Neural progenitor cell (in vitro differentiated cells): ENCODE data around the gene PTPRCAP. TPM values are rescaled to one million over a fixed set of nuclear protein-coding genes. Genes with fewer than 3 reads are reported as not detected.

Source experiments
- DNase-seq: peaks from one replicate; pipeline ENCODE4 v3.0.0-alpha.2; 2016; ENCODE audit warnings: low spot score
- H2AFZ ChIP-seq: fragments of 200-600 bp; sonication (generic); replicated peaks from 2 replicates; pipeline ENCODE4 v1.6.1; 2016; ENCODE audit warnings: antibody characterized with exemption
- H3F3A ChIP-seq: fragments of 200-600 bp; sonication (generic); 2 replicates; pipeline ENCODE4 v1.6.1; 2016; ENCODE audit warnings: antibody characterized with exemption, low read depth
- H3K27ac ChIP-seq: fragments of 200-600 bp; sonication (generic); 2 replicates; pipeline ENCODE4 v1.5.1; 2016; ENCODE audit warnings: mild to moderate bottlenecking
- H3K27me3 ChIP-seq: fragments of 200-600 bp; sonication (generic); 2 replicates; pipeline ENCODE4 v1.6.1; 2016; ENCODE audit warnings: mild to moderate bottlenecking, moderate library complexity
- H3K36me3 ChIP-seq: fragments of 200-600 bp; sonication (generic); 2 replicates; pipeline ENCODE4 v1.5.1; 2016
- H3K4me1 ChIP-seq: fragments of 200-600 bp; sonication (generic); 2 replicates; pipeline ENCODE4 v1.6.1; 2016; ENCODE audit warnings: mixed run types
- H3K4me2 ChIP-seq: fragments of 200-600 bp; sonication (generic); 2 replicates; pipeline ENCODE4 v1.6.1; 2016
- H3K4me3 ChIP-seq: fragments of 200-600 bp; sonication (generic); 2 replicates; pipeline ENCODE4 v1.5.1; 2016
- H3K79me2 ChIP-seq: fragments of 200-600 bp; sonication (generic); 2 replicates; pipeline ENCODE4 v1.6.1; 2016; ENCODE audit warnings: low read depth
- H3K9ac ChIP-seq: fragments of 200-600 bp; sonication (generic); 2 replicates; pipeline ENCODE4 v1.6.1; 2016
- H3K9me3 ChIP-seq: fragments of 200-600 bp; sonication (generic); 2 replicates; pipeline ENCODE4 v1.5.1; 2016; ENCODE audit warnings: low read depth
- H4K20me1 ChIP-seq: fragments of 200-600 bp; sonication (generic); 2 replicates; pipeline ENCODE4 v1.6.1; 2016; ENCODE audit warnings: low read depth
- H3K27ac Mint-ChIP-seq: 3 replicates; pipeline ENCODE4 v1.8.0; 2021; ENCODE audit warnings: mixed read lengths
- H3K27me3 Mint-ChIP-seq: 2 replicates; pipeline ENCODE4 v1.8.0; 2022; ENCODE audit warnings: low read depth, mild to moderate bottlenecking, inconsistent platforms, moderate library complexity, mixed read lengths; ENCODE audit not compliant: insufficient read depth
- H3K36me3 Mint-ChIP-seq: 3 replicates; pipeline ENCODE4 v1.8.0; 2021; ENCODE audit warnings: mixed read lengths
- H3K4me1 Mint-ChIP-seq: 3 replicates; pipeline ENCODE4 v1.8.0; 2021; ENCODE audit warnings: mixed read lengths
- H3K4me3 Mint-ChIP-seq: 3 replicates; pipeline ENCODE4 v1.8.0; 2021; ENCODE audit warnings: mild to moderate bottlenecking, moderate library complexity, mixed read lengths
- H3K9me3 Mint-ChIP-seq: 3 replicates; pipeline ENCODE4 v1.8.0; 2020; ENCODE audit warnings: mixed read lengths
- CTCF ChIP-seq: fragments of 200-600 bp; sonication (generic); IDR thresholded peaks from 2 replicates; pipeline ENCODE4 v1.5.1; 2017; ENCODE audit warnings: antibody characterized with exemption, mild to moderate bottlenecking
- EZH2 ChIP-seq: fragments of 200-600 bp; sonication (generic); IDR thresholded peaks from 2 replicates; pipeline ENCODE4 v1.6.1; 2017; ENCODE audit warnings: antibody characterized with exemption, mild to moderate bottlenecking, moderate library complexity
- EZH2phosphoT487 ChIP-seq: fragments of 200-600 bp; sonication (generic); IDR thresholded peaks from 2 replicates; pipeline ENCODE4 v1.6.1; 2017; ENCODE audit warnings: antibody characterized with exemption
- total RNA-seq: library from RNA; depleted of rRNA; stranded (reverse); fragments of >200 nt; gene quantifications from 2 replicates; pipeline ENCODE4 v1.2.3, GENCODE V29; 2015; ENCODE audit warnings: low replicate concordance

PTPRCAP gene
- total RNA-seq, 1 donor from 2014 or later, result not detected

- no peaks in the 10 kb centered on the region for H3K9me3 ChIP-seq
- H3K9ac ChIP-seq, result peak overlapping the region; percentile 75
- Mint-ChIP-seq H3K4me3 (peak overlapping the region; percentile 86), H3K27ac (no peak overlapping the region), H3K4me1 (peaks cover 31% of the 10 kb centered on the region), H3K9me3 (no peaks in the 10 kb centered on the region), H3K27me3 (peaks cover 8% of the 10 kb centered on the region), H3K36me3 (peaks cover 10% of the 10 kb centered on the region)
- H2AFZ ChIP-seq, result no peak overlapping the region
- no peak overlapping the region for H3K27ac ChIP-seq
- H3K36me3 ChIP-seq, result no peaks in the 10 kb centered on the region
- TF ChIP-seq EZH2phosphoT487 (no peak), CTCF (no peak), EZH2 (no peak)
- H3K4me1 ChIP-seq, result peaks cover 13% of the 10 kb centered on the region
- no peaks in the 10 kb centered on the region for H3K27me3 ChIP-seq
- H4K20me1 ChIP-seq, result peaks cover 8% of the 10 kb centered on the region
- peaks cover 7% of the 10 kb centered on the region for H3F3A ChIP-seq
- no peak for DNase-seq
- peaks cover 16% of the 10 kb centered on the region for H3K79me2 ChIP-seq
- peak overlapping the region; percentile 95 for H3K4me2 ChIP-seq
- peak overlapping the region; percentile 87 for H3K4me3 ChIP-seq
Measured at GRCh38 chr11:67400942-67401494, 36.5 kb downstream of the PTPRCAP start.

GRCh38 chr11:67400251-67400941, 37.1 kb downstream of the PTPRCAP start:
- no peaks in the 10 kb centered on the region for H3K9me3 ChIP-seq
- no peaks in the 10 kb centered on the region for H3K36me3 ChIP-seq
- no peaks in the 10 kb centered on the region for H3K27me3 ChIP-seq
- peak overlapping the region; percentile 75 for H3K9ac ChIP-seq
- peaks cover 13% of the 10 kb centered on the region for H3K4me1 ChIP-seq
- Mint-ChIP-seq H3K4me3 (peak overlapping the region; percentile 86), H3K36me3 (peaks cover 10% of the 10 kb centered on the region), H3K4me1 (peaks cover 31% of the 10 kb centered on the region), H3K27ac (no peak overlapping the region), H3K27me3 (peaks cover 8% of the 10 kb centered on the region), H3K9me3 (no peaks in the 10 kb centered on the region)
- peaks cover 16% of the 10 kb centered on the region for H3K79me2 ChIP-seq
- H2AFZ ChIP-seq, result no peak overlapping the region
- peaks cover 8% of the 10 kb centered on the region for H3F3A ChIP-seq
- no peak for TF ChIP-seq EZH2phosphoT487
- TF ChIP-seq CTCF, result no peak
- no peak for TF ChIP-seq EZH2
- peaks cover 8% of the 10 kb centered on the region for H4K20me1 ChIP-seq
- peak overlapping the region; percentile 95 for H3K4me2 ChIP-seq
- DNase-seq, result no peak
- no peak overlapping the region for H3K27ac ChIP-seq
- peak overlapping the region; percentile 87 for H3K4me3 ChIP-seq

- H3K79me2 ChIP-seq, result peaks cover 16% of the 10 kb centered on the region
- Mint-ChIP-seq H3K27ac (no peak overlapping the region), H3K27me3 (peaks cover 4% of the 10 kb centered on the region), H3K9me3 (no peaks in the 10 kb centered on the region), H3K36me3 (peaks cover 10% of the 10 kb centered on the region), H3K4me1 (peaks cover 25% of the 10 kb centered on the region), H3K4me3 (peak overlapping the region; percentile 27)
- no peak overlapping the region for H3K27ac ChIP-seq
- H3K9me3 ChIP-seq, result no peaks in the 10 kb centered on the region
- H3K9ac ChIP-seq, result no peak overlapping the region
- no peak overlapping the region for H2AFZ ChIP-seq
- peaks cover 13% of the 10 kb centered on the region for H3K4me1 ChIP-seq
- H4K20me1 ChIP-seq, result peaks cover 8% of the 10 kb centered on the region
- no peaks in the 10 kb centered on the region for H3K27me3 ChIP-seq
- H3F3A ChIP-seq, result peaks cover 9% of the 10 kb centered on the region
- no peaks in the 10 kb centered on the region for H3K36me3 ChIP-seq
- TF ChIP-seq EZH2phosphoT487, result no peak
- TF ChIP-seq EZH2, result no peak
- TF ChIP-seq CTCF, result no peak
- DNase-seq, result no peak
- H3K4me2 ChIP-seq, result no peak overlapping the region
- no peak overlapping the region for H3K4me3 ChIP-seq
Measured at GRCh38 chr11:67398661-67399563, 38.6 kb downstream of the PTPRCAP start.
